ENCODE results near the gene HOXA4. TPM values are rescaled to one million over a fixed set of nuclear protein-coding genes. Genes with fewer than 3 reads are reported as not detected.

Gene HOXA4
- total RNA-seq, 2 donors from 2014 or later, result 0.59 to 1.2 TPM

DNA sequence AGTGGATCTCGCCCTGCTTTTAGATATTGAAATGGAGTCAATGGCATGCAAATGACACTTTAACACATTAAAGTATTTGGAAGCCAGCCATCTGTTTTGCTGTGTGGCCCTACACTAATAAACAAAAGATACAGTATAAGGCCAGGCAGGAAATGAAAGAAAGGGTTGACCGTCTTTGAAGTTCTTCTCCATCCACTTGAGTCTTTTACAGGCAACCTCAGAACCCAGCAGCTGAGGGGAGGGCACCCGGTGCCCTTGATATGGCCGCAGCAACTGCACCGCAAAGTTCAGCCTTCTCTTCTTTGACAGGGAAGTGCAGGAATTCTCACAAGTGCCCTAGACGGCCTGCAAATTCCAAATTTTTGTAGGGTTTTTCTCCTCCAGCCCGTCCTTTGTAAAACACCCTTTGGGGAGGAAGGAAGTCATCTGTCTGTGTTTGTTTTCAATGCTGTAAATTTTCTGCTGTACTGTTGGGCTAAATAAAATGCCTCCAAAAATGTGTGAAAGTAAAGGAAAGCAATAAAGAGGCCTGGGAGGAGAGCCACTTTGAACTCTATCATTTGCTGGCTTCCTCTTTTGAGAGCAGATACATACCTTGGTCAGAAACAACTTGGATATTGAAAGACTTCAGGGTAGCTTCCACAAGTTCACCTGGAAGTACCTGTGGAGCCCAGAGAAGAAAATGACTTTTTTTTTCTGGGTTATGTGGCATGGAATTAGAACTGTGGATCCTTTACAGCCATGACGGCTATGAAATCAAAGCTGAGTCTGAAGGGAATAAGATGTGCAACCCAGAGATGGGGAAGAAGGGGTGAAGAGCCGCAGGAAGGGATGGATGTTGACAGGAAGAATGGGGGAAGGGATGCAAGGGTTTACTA is 38.4 kb downstream of the HOXA4 start:
- no peak overlapping the region for H3K4me3 ChIP-seq
- DNase-seq (ENCODE audit: low spot score), result no peak
- TF ChIP-seq, protein P1, sequence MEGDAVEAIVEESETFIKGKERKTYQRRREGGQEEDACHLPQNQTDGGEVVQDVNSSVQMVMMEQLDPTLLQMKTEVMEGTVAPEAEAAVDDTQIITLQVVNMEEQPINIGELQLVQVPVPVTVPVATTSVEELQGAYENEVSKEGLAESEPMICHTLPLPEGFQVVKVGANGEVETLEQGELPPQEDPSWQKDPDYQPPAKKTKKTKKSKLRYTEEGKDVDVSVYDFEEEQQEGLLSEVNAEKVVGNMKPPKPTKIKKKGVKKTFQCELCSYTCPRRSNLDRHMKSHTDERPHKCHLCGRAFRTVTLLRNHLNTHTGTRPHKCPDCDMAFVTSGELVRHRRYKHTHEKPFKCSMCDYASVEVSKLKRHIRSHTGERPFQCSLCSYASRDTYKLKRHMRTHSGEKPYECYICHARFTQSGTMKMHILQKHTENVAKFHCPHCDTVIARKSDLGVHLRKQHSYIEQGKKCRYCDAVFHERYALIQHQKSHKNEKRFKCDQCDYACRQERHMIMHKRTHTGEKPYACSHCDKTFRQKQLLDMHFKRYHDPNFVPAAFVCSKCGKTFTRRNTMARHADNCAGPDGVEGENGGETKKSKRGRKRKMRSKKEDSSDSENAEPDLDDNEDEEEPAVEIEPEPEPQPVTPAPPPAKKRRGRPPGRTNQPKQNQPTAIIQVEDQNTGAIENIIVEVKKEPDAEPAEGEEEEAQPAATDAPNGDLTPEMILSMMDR (IDR thresholded peaks at IDR 0.05), result no peak
- H3K36me3 ChIP-seq, result no peaks in the 10 kb centered on the region
- H3K9me3 ChIP-seq, result peaks cover 0 to 11% of the 10 kb centered on the region in 2 donors
- H3K27me3 ChIP-seq, result peaks cover 12 to 34% of the 10 kb centered on the region in 2 donors
- no peak overlapping the region for H3K27ac ChIP-seq
- peaks cover 0 to 16% of the 10 kb centered on the region in 2 donors for H3K4me1 ChIP-seq

GRCh38 chr7:27091105-27091504 is 39.5 kb downstream of the HOXA4 start:
- no peak overlapping the region for H3K27ac ChIP-seq
- H3K27me3 ChIP-seq, result peaks cover 11 to 33% of the 10 kb centered on the region in 2 donors
- no peaks in the 10 kb centered on the region for H3K36me3 ChIP-seq
- DNase-seq (ENCODE audit: low spot score), result no peak
- H3K4me1 ChIP-seq, result peaks cover 0 to 5% of the 10 kb centered on the region in 2 donors
- no peak overlapping the region for H3K4me3 ChIP-seq
- TF ChIP-seq, protein P1 (IDR thresholded peaks at IDR 0.05), result no peak
- H3K9me3 ChIP-seq, result peaks cover 0 to 11% of the 10 kb centered on the region in 2 donors

DNA sequence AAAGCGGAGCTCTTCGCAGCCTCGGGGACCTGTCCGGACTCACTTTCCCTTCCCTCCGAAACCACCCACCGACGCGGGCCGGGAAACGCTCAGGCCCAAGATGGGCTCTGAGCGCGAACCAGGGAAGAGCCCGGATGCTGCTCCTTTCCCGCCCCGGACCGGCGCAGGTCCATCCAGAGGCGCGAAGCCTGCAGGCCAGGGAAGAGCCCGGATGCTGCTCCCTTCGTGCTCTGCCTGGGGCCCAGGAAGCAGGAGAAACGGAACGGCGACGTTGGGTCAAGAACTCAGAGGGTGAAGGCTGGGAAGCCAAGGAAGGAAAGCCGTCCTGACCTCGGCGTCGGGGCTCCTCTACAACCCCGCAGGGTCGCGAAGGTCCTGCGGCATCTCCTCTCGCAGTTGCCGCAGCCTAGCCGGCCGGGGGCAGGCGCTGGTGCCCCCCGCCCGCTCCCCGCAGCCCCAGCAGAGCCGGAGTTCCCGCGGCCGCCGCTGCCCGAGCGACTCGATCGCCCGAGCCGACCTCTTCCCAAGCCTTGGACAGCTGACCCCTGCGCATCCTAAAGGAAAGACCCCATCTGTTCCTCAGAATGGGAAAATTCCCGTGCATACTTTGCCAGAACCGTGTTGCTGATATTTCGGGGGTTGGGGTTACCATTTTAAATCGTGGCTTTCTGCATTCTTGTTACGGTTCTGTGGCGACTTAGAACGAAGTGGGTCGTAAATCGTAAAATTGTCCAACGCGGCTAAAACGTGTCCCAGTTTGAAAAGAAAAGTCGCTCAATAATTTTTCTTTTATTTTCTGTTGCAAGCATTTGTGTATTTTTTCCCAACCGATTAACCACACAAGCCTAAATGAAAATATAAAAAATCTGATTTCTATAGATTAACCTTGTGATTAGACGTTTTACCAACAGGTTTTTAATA is 42.3 kb downstream of the HOXA4 start:
- DNase-seq (ENCODE audit: low spot score), result no peak
- no peaks in the 10 kb centered on the region for H3K36me3 ChIP-seq
- H3K27me3 ChIP-seq, result peaks cover 3 to 26% of the 10 kb centered on the region in 2 donors
- H3K27ac ChIP-seq, result no peak overlapping the region
- peaks cover 0 to 11% of the 10 kb centered on the region in 2 donors for H3K9me3 ChIP-seq
- TF ChIP-seq, protein P1 (IDR thresholded peaks at IDR 0.05), result no peak
- H3K4me1 ChIP-seq, result no peaks in the 10 kb centered on the region
- H3K4me3 ChIP-seq, result no peak overlapping the region

DNA sequence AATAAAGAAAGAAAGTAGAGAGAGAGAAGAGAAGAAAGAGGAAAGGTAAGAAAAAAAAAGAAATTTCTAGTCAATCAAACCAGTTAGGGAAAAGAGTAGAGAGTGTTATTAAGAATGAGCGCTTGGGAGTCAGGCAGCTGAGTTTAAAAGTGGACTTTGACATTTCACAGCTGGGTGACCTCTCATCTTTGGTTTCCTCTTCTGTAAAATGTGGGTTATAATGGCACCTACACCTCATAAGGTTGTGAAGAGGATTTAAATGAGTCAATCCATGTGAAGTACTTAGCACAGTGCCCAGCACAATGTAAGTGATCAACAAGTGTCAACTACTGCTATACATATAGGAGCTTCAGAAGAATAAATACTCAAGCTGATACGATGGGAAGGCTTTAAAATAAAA is 46.9 kb downstream of the HOXA4 start:
- H3K9me3 ChIP-seq, result peaks cover 0 to 11% of the 10 kb centered on the region in 2 donors
- H3K27ac ChIP-seq, result no peak overlapping the region
- DNase-seq (ENCODE audit: low spot score), result no peak
- H3K4me1 ChIP-seq, result no peaks in the 10 kb centered on the region
- no peaks in the 10 kb centered on the region for H3K36me3 ChIP-seq
- H3K4me3 ChIP-seq, result no peak overlapping the region
- TF ChIP-seq, protein P1 (IDR thresholded peaks at IDR 0.05), result no peak
- peaks cover 2 to 19% of the 10 kb centered on the region in 2 donors for H3K27me3 ChIP-seq

- H3K4me3 ChIP-seq, result no peak overlapping the region
Measured at GRCh38 chr7:27082171-27082570, 48.4 kb downstream of the HOXA4 start.

More at GRCh38 chr7:27082171-27082570, 48.4 kb downstream of the HOXA4 start:
- Histone ChIP-seq H3K36me3 (no peaks in the 10 kb centered on the region), H3K9me3 (peaks cover 0 to under 1% of the 10 kb centered on the region in 2 donors), H3K27ac (no peak overlapping the region), H3K27me3 (peaks cover 0 to 5% of the 10 kb centered on the region in 2 donors), H3K4me1 (no peaks in the 10 kb centered on the region)
- TF ChIP-seq, protein P1 (IDR thresholded peaks at IDR 0.05), result no peak
- DNase-seq (ENCODE audit: low spot score), result no peak
